Hematopoietic multipotent progenitor cell treated with erythropoietin and hydrocortisone succinate and interleukin-3 and kit ligand, for 4 days (in vitro differentiated cells): ENCODE data around the gene SLC28A1.
"Not testable (repeated sequence)": the region's sequence is repeated elsewhere in the genome, so short reads cannot be mapped to it uniquely, and the experiment has no call there.

Source experiments
- DNase-seq: peaks from one replicate; pipeline ENCODE4 v3.0.0-alpha.2; 2015

Gene SLC28A1

DNA sequence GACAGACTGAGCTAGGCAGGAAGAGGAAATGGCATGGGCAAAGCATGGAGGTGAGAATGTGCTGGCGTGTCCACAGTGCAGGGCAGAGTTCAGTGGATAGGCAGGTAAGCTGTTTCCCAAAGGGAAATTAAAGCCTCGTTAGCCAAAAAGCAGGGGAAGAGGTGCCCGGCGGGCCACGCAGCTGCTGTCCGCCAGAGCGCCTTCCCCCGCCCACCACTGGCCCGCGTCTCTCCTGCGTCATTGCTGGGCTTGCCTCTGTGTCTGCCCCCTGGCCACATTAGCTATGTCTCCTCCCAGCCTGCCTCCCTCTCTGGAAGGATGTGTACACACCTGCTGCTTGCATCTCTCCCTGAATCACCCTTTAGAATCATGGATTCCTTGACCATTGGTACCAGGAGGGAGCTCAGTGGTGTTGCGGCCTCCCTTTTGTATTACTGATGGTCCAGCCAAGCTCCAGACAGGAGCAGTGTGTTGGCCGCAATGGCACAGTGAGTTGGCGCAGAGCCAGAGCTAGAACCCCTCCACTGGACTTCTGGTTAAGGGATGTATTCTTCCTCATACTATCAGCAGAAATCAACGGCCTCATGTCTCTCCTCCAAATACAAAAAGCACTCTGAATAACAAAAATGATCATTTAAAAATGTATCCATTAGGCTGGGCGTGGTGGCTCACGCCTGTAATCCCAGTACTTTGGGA, 26.6 kb downstream of the SLC28A1 start:
- no peak for DNase-seq

DNA sequence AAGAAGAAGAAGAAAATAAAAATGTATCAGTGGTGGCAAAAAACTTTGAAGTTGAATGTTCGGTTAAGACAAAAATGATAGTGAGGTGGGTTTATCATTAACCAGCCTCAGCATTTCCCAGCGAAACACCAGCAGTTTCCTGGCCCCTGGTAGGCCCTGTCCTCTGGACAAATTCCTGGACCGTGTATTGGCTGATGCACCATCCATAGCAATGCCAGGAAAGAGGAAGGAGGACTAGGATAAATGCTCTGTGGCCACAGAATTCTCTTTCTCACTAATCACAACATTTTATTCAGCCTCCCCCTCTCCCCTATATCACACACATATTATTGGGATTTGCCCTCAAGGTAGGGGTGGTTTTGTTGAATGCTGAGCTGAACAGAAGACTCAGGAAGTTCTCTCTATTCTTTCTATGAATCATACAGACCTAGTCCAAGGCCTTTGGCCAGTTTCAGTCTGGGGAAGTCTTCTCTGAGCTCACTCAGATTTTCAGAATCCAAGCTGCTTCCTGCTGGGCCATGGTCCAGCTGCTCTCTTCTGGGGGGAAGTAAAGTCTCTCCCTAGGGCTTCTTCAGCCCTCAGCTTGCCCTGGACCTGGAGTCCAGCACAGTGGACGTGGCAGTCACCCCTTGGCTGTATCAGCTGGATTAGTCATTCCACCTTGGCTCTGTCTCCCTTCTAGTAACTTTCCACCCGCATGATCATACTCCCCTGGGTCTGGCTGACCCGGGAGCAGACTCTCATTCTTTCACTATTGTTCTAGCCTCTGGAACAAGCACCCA, 27.6 kb downstream of the SLC28A1 start:
- no peak for DNase-seq

DNA sequence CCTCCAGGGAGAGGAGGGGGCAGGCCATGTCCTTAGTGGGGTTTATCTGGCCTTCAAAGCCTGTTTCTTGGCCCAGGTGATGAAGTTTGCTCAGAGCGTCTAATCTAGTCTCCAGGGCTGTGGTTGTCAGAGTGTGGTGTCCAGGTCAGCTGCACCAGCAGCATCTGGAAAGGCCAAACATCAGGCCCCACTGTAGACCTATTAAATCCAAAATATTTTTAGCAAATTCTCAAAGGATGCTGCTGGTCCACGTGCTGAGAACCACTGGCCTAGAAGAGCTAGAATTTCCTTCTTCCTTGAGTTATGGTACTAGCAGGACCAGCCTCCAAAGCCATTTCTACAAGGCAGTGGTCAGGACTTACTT, 28.9 kb downstream of the SLC28A1 start:
- no peak for DNase-seq

DNA sequence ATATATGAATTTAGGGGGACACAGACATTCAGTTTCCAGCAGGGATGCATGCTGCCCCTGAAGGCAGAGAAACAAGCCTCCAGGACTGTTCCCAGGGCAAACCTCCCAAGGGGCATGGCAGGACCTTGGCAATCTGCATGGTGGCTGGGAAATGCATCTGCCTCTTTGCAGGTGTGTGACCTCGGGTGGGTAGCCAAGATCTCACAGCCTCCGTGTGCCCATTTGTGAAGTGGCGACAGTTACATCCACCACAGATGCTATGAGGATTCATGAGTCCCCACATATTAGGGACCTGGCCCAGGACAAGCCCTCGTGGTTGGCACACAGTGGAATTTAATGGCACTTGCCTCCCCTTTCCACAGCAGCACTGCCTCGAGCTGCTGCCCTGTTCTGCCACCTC, 29.9 kb downstream of the SLC28A1 start:
- DNase-seq = no peak

DNA sequence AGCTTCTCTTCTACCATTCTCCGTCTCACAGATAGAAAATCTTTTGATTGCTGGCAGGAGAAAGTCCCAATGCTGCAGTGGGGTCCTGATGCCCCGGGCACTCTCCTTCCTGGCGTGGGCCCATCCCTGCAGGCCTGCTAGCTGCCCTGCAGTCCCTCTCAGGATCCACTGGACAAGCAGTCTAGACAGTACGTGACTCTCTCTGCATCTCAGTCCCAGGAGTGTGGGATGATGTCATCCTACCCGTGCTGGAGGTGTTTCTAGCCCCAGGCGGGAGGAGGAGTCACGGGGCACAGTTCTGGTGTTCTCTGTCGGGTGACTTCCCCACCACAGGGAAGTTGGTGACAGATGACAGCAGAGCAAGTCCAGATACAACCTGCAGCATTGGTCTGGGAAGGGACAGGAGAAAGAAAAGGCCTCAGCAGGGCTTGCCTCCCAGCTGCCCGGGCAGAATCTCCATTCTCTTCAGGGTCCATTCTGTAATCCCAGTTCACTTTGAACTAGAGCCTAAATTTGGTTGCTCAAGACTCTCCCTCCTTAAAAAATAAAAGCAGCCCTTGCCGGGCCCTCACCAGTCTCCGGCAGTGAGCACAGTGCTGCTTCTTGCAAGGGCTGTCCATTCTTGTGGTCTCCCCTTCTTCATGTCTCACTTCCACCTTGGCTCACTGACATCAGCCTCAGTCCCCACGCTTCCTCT, 30.6 kb downstream of the SLC28A1 start:
- DNase-seq = peak; percentile 61

DNA sequence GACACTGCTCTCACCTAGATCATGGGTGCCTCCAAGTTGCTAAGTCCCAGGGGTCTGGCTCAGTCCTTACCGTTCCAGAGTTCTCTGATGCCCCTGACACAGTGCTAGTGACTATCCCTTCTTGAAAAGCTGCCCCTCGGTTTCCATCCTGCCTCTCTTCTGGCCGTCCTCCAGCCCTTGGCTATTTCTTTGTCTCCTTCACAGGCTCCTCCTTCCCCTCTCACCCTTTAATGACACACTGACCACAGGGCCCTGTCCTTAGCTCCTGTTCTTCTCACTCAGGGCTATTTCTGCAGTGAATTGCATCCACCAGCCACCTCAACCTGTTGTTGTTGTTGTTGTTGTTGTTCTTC, 31.1 kb downstream of the SLC28A1 start:
- DNase-seq = no peak

DNA sequence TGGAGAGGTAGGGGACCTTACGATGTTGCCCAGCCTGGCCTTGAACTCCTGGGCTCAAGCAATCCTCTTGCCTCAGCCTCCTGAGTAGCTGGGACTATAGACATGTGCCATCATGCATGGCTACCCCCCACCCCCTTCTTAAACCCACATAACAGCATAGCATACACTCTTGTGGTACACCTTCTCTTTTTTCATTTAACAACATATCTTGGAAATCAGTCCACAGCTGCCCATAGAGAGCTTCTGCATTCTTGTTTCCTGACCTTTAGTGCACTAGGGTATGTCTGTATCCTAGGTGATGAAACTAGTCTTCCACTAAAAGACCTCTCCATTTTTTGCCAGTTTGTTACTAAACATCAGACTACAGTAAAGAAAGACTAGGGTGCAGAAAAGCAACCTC, 33.0 kb downstream of the SLC28A1 start:
- peak; percentile 6 for DNase-seq

DNA sequence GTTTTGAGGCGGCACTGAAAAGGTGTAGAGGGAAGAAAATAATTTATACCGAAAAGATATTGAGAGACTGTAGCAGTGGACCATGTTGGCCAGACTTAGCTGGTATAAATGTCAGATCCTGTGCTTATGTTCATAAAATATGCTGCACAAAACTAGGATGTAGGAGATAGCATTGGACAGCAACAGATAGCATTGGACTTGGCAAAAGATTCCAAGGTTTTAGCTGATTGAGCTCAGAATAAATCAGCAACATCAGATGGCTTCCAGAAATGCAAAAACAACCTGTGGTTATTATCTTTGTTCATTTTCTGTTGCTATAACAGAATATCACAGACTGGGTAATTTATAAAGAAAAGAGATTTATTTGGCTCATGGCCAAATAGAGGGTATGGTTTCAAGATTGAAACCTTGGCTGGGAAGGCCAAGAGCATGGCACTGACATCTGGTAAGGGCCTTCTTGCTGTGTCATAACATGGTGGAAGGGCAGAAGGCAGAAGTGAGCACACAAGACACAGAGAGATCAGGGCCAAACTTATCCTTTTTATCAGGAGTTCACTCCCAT, 34.7 kb downstream of the SLC28A1 start:
- peak; percentile 5 for DNase-seq

DNA sequence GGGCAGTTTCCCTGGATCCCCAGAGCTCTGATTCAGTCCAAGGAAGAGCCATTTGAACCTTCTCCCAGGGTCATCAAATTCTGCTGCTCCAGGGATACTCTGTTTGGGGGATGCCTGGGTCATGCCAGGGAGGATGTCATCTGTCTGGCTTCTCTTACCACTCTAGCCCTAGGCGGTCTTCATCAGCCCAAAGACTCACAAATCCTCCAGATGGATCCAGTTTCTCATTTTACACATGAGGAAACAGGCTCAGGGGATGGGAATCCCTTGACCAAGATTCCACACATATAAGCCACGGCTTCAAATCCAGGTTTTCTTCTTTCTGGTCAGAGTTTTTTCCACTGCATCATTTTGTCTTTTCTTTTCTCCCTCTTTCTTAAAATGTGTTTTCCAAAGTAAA, 36.7 kb downstream of the SLC28A1 start:
- DNase-seq = no peak

DNA sequence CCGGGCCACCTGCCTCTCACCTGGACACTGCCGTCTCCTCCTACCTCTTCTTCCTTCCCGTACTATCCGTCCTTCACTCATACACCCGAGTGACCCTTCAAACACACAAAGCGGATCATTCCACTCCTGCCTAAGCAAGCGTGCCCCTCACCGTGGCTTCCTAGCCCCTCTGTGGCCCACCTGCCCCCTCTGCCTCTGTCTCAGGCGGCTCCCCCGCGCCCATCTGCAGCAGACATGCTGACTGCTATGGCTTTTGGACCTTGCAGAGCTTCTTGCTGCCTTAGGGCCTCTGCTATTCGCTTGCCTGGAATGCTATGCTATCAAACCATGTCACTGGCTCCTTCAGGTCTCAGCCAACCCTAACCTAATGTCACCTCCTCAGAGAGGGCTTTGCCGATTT, 38.1 kb downstream of the SLC28A1 start:
- no peak for DNase-seq

DNA sequence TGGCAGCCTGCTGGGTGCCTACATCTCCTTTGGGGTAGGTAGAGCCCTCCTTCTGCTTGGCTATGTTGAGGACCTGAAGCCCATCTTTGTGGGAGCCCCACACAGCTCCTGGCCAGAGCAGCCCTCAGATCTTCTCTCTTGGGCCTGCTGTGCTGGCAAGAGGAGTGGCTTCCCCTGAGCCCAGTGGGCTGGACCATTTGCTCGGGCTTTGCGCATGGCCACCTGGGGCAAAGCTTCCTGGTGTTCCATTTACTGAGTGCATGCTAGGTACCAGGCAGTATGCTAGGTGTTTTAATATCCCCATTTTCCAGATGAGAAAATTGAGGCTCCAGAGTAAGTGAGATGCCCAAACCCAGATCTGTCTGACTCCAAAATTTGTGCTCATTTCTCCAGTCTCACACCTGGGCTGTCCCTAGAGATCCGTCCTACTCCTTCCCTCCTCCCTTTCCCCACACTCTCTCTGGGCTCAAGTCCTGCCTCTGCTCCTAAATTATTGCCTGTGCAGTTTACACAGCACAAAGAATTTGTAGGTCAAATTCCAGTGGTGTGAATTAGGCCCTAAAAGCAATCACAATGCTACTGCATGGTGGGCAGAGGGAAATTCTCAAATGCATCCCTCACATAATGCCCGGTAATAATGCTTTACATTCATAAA, 39.7 kb downstream of the SLC28A1 start:
- no peak for DNase-seq

DNA sequence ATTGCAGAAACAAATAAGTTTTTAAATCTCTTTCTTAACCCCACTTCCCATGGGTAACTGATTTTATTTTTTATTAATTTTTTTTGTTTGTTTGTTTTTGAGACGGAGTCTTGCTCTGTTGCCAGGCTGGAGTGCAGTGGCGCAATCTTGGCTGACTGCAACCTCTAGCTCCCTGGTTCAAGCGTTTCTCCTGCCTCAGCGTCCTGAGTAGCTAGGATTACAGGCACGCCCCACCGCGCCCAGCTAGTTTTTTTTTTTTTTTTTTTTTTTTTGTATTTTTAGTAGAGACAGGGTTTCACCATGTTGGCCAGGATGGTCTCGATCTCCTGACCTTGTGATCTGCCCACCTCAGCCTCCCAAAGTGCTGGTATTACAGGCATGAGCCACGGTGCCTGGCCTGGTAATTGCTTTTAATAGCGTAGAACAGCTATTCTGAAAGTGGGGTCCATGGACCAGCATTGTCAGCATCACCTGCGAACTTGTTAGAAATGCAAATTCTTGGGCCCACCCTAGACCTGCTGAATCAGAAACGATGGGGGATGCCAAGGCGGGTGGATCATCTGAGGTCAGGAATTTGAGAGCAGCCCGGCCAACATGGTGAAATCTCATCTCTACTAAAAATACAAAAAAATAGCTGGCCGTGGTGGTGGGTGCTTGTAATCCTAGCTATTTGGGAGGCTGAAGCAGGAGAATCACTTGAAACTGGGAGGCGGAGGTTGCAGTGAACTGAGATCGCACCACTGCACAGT, 40.5 kb downstream of the SLC28A1 start:
- not testable (repeated sequence) for DNase-seq

DNA sequence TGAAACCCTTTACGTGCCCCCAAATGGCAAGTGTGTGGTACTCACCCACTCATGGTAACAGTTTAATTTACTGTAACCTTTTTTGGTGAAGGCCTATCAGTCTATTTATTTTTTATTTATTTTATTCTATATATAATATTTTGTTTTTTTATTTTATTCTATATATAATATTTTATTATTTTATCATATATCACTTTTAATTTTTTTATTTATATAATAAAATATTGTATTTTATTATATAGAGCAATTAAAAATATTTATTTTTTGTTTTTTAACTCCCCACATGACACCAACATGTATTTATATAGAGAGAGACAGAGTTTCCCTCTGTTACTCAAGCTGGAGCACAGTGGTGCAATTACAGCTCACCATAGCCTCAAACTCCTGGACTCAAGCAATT, 41.4 kb downstream of the SLC28A1 start:
- DNase-seq = no peak

DNA sequence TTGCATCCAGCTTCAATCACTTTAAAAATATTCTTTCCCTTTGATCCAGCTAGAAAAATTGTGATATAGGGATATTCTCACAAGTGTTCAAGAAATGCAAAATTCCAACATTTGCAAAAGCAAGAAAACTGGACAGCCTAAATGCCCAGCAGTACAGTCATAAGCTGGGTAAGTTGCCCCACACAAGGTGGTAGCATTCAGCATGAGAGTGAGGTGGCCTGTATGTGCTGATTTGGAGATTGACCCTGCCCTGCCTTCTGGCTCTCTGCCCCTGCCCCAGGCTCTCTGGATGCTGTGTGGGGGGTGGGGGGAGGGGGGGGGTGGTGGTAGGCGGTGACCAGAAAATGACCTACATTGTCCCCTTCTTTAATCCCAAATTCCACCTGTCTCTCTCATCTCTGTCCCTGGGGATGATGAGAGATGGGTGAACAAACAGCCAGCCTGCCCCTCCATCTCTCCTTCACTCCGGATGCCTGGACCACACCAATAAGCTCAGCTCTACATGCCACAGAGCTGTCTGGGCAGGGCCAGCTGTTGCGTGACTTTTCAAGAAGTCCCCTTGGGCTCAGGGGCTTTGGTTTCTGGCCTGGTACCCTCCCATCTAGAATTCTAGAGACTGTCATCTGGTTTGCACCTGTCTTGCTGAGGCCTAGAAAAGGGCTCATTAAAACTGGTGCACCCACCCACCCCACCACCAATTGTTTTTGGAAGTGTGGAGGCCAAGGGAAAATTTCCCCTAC, 42.2 kb downstream of the SLC28A1 start:
- DNase-seq = no peak

DNA sequence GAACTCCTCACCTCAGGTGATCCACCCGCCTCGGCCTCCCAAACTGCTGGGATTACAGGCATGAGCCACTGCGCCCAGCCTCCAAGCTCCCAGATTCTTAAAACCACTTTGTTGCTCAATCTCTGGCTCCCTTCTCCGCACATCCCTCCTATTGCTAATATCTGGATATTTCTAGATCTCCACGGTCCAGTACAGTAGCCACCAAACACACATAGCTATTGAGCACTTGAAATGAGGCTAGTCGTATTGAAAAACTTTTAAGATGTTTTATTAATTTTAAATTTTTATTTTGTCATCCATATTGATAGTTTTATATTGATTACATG, 44.3 kb downstream of the SLC28A1 start:
- DNase-seq = no peak

DNA sequence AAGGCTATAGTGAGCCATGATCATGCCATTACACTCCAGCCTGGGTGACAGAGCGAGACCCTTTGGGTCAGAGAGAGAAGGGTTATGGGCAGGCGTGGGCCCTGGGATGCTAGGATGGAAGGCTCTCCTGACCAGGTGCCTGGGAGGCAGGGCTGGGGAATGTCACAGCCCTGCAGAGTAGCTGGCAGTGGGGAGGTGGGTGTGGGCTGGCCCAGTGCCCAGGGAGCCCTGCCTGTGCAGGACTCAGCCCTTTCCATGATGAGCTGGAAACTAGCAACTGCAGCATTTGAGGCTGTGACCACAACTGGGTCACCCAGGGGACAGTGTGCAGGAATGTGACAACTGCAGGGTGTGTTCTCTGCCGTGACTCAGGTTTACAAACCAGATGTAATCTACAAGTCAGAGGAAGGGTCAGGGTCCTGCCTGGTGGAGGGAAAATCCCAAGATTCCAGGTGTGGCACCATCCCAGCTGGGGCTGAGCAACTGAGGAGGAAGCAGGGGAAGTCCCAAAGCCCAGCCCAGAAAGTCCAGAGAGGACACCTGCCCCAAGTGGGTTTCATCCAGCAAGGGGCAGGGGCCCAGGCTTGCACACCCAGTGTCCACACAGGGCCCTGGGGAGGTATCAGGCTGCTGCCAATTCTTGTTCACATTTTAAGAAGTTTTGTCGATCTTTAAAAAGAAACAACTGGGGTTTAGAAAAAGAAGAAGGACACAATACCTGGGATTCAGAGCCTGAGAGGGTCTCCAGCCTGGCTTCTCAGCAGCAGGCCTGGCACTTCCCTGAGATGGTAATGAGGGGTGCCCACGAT, 45.5 kb downstream of the SLC28A1 start:
- DNase-seq = peak; percentile 48

DNA sequence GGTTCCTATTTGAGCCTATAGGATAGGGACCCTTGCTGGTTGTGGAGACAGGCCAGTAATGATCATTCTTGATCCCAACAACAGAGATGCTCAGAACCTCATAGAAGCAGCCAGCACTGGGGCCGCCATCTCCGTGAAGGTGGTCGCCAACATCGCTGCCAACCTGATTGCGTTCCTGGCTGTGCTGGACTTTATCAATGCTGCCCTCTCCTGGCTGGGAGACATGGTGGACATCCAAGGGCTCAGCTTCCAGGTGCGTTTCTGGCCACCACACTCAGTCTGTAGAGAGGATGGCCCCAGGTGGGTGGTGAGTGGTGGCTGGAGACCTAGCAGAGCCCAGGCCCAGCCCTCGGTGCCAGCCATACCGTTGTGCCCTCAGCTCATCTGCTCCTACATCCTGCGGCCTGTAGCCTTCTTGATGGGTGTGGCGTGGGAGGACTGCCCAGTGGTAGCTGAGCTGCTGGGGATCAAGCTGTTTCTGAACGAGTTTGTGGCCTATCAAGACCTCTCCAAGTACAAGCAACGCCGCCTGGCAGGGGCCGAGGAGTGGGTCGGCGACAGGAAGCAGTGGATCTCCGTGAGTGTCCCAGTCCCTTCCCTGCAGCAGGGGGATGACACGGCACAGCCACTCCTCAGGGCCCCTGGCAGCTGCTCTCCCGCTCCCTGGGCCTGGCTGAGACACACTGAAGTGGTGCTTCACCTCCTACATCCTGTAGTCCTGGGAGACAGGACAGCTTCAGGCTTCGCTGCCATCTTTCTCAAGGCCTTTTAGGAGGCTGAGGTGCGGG, 50.7 kb downstream of the SLC28A1 start:
- DNase-seq = no peak

DNA sequence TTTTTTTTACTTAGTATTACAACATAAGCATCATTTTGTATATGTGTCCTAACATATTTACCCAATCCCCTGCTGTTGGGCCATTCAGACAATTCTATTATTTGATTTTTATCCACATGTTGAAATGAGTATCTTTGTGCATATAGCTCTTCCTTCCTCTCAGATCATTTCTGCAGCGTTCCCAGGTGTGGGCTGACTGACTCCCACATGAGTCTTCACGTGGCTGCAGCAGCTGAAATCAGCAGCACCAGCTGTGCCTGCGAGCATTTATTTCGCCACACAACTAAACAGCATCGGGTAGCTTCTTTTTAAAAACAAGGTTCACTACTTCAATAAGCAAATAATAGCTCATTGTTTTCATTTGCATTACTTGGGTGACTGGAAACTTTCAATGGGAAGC, 52.7 kb downstream of the SLC28A1 start:
- DNase-seq = no peak

DNA sequence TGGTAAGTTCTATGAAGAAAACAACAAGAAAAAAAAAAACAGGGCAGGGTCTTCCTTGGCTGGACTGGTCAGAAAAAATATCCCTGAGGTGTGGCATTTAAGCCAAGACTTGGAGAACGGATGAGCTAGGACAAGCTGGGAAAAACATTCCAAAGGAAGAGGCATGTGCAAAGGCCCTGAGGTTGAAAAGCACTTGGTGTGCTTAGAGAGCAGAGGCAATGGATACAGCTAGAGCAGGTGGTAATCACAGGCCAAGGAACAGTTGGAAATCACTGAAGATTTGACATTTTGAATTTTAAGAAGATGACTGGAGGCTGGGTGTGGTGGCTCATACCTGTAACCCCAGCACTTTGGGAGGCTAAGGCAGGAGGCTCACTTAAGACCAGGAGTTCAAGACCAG, 54.3 kb downstream of the SLC28A1 start:
- DNase-seq = no peak

DNA sequence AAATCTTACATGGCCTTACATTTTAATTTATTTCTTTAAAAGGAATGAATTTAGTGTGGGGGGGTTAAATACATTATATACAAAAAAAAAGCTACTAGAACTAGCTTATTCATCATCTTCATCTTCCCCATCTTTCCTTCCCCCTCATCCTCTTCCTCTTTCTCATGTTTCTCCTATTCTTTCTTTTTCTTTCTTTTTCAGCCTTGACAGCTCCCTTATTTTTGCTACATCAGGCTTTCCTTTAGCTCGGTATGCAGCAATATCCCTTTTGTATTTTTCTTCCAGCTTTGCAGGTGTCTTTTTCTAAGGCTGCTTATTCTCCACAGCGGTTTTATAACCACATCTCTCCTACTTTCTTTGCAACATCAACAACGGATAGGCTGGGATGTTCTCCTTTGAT, 55.9 kb downstream of the SLC28A1 start:
- no peak for DNase-seq
